HG02759 (cell line): ENCODE measurements around the gene BTBD10.

ENCODE experiments used
- ATAC-seq: cut with Tn5 transposase; IDR thresholded peaks from one replicate; pipeline ENCODE4 v1.9.1; 2021; ENCODE audit warnings: mild to moderate bottlenecking, moderate library complexity; ENCODE audit not compliant: unreplicated experiment

BTBD10 gene

DNA sequence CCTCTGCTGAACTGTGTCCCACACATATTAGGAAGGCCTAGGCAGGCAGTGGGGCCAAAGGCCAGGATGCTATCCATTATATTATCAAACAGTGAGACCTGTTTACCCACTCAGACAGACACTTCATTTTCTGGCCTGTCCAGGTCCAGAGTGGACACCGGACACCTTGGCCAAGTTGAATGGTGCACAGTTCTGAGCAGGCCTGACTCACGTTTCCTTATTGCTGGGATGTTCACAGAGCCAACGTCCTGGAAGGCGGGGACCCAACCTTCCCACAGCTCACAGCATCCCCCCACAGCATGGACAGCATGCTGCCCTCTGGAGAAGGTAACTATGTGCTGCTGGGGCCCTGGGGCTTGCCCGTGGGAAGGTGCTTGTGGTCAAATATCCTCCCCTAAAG lies 86.6 kb downstream of the BTBD10 start:
- ATAC-seq: no peak

DNA sequence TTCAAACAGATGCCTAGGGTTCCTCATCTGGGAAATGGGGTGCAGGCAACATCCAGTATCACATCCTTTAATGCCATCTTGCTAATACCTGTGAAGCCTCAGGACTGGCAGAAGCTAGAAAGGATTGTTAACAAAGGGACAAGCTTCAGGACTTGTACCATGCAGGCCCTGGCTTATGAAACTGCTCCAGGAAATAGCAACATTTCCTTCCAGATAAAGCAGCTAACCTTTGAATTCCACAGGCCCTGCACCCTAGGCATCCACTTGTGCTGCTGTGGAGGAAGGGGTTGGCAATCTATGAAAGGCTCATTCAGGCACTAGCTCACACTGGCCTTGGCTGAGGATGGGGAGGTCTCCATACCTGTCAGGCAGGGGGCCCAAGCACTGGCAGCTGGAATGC lies 87.2 kb downstream of the BTBD10 start:
- no peak for ATAC-seq

DNA sequence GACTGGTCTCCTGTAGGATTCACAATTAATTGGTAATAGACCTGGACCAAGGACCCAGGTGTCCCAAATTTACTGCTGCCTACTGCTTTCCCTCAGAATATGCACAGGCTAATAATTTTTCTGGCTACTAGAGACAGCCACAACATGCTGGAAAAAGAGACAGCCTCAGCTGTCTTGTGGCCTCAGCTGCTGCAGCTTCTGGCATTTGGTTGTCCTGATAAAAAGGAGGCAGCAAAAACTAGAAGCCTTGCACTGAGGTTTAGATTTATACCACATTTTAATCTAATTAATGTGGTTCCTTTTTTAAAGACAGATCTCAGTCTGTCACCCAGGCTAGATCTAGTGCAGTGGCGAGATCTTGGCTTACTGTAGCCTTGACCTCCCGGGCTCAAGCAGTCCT lies 89.8 kb downstream of the BTBD10 start:
- ATAC-seq: no peak

DNA sequence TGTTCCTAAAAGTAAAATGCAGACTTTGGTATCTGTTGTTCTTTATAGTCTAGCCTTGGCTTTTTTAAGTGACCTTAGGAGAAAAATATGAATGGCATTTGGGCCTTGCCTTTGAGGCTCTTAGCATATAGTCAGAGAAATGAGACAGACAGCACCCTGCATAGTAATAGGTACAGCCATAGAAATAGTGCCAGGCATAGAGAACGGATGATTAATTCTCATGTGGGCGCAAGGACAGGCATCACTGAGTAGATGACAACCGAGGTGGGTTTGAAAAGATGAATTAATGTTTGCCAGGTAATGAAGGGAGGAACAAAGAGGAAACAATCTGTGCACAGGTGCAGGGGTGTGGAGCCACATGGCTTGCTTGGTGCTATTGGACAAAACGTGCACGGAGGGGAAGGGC lies 95.0 kb downstream of the BTBD10 start:
- no peak for ATAC-seq

DNA sequence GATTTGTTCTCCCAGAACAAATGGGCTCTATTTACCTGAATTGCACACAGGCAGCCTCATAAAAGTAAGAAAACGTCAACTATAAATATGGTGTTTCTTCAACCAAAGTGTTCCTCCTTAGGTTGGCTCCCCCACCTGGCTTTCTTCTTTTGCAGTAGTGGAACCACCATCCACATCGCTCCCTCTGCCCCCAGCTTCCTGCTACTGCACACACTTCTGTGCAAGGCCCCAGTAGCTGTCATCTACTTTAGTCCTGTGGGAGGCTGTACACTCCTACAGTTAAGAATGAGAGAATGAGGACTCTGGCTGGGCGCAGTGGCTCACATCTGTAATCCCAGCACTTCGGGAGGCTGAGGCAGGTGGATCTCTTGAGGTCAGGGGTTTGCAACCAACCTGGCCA lies 95.9 kb downstream of the BTBD10 start:
- no peak for ATAC-seq

DNA sequence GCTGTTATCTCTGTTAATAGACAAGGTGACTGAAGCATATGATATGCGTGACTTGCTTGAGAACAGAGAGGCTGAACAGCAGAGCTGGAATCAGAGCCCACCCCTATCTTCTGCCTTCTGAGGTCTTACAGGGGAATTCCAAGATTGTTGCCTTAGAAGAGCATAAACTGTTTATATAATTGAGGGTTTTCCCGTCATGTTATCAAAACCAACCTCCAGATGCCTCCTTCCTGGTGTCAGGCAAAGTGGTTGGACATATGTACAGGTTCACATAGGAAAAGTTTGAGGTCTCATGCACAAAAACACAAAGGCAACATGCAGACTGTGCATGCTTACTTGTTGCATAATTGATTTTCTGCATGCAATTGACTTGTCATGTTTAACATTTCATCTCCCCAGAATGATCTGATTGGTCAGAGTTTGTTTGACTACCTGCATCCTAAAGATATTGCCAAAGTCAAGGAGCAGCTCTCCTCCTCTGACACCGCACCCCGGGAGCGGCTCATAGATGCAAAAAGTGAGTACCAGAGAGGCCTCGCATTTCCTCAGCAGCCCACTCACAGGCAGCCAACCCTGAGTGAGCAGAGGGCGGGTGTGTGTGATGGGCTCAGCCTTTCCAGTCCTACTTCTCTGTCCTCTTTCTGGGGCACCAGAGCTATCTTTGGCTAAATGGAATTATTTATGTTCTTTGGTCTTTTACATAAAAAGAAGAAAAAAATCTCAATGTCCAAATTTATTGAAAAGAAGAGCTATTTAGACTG lies 96.6 kb downstream of the BTBD10 start:
- ATAC-seq: no peak

DNA sequence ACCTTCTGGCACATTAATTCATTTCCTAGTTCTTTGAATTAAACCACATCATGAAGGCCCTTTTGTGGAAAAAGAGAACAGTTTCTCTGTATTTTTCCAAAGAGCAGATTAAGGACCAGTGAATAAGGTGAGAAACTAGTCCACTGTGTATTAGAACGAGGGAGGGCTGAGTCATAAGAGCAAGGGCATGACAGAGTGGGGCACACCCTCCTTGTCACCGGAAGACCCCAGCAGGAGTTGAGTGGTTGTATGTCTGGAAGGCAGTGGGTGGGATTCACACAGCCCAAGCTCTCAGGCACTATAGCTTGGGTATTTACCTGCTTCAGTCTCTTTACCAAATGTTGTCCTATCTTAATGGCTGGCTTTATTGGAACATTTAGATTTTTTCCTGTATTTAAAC lies 98.6 kb downstream of the BTBD10 start:
- no peak for ATAC-seq

DNA sequence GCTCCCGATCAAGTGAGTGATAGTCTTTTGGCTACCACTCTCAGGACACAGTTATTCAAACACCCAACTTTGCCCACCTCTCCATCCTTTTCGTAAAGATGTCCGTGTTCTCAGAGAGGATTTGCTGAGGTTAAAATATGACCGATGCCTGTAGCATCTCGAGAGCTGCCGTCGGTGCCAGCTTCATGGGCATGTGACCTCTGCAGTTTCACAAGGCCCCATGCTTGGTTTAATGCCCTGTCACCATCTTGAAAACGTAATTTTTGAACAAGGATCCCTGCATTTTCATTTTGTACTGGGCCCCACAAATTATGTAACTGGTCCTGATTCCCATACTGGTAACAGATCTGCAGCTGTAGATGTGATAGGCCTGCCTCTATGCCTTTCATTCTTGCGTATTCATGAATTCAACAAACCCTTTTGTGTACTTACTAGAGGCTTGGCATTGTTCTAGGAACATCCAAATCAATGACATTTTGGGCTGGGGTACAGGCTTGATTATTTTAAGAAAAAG lies 100.4 kb downstream of the BTBD10 start:
- no peak for ATAC-seq

DNA sequence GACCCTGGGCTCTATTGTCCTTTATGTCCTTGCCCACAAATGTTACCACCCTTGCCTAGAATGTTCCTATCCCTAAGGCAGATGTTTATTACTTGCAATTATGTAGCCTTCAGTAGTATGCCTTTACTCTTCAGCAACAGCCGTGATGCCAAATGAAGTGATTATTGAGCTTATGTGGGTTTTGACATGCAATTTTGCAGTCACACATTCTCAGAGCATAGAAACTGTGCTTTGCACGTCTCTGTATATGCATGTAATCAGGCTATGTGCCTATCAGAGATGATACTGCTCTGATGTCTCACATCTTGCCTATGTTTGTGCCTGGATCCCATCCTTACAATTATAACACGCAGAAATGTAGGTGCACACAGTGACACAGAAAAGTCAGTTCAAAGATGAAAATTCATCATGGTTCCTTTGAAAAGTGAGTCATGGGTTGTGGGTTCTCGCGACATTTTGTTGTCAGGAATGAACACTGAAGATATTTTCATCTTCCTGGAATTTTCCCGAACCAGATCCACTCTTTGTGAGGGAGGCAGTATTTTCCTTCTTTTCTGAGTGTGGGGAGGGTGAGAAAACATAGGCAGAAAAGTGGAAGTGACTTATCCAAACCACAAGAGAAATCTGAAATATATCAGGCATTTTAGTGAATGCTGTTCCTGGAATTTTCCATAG lies 104.3 kb downstream of the BTBD10 start:
- no peak for ATAC-seq

DNA sequence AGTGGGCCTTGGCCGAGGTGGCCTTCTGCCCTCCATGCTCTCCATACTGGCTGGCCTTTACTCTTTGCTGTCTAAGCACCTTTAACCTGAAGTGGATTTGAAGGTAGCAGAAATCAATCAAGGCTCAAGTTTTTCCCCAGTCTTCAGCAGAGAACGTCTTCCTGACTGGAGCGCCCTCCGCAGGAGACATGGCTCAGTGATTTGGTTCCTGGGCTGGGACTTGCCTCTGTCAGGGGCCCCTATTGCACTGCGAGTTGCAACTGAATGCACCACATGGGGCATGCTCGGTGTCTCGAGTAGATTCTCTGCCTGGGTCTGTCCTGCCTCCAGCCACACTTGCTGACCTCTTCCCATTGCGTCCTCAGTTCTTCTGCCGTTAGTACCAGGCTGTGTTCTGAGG lies 105.8 kb downstream of the BTBD10 start:
- no peak for ATAC-seq

DNA sequence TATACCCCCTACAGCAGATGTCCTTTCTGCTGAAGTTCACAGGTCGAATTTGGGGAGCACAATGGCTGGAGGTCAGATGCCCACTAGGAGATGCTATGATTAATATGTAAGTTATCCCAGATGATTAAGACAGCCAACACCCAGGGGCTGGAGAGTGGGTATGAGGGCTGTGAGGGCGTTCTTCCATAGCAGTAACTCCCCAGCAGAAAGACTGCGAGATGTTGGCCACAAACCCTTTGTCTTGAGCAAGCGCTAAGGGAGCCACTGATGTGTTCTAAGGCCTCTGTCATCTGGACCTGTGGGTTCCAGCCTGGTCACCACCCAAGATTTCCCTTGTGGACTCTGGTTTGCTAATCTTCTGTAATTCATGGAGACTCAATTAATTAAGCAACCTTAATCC lies 107.8 kb downstream of the BTBD10 start:
- ATAC-seq: no peak

DNA sequence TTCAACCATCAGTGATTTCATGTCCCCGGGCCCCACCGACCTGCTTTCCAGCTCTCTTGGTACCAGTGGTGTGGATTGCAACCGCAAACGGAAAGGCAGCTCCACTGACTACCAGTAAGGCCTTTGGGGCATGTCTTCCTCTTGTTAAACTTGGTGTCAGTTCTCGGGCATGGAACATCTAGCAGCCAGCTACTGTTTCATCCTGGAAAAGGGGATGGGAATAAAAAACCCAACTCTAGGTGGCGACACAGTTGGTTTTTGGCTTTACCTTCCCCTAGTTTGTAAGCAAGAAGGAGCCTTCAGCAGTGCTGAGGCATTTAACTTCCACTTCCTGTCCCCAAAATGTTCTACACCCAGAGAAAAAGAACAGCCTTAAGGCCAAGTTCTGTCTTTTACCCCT lies 108.7 kb downstream of the BTBD10 start:
- ATAC-seq: no peak

DNA sequence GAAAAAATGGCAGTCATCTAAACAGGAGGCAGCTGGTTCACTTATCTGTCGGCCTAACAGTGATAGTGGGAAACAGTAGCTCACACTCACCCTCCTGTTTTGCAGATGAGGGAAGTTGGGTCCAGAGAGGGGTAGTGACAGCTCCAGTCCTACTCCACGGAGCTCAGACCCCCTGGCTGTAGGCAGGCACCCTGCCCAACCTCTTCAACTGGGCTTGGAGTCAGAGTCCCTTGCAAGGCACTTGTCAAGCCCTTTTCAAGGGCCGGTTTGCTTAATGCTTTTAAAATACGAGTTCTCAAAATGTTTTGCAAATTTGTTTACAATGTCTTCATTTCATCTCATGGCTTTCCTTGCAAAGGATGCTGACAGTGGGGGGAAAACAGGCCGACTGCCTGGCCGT lies 110.3 kb downstream of the BTBD10 start:
- ATAC-seq: no peak

DNA sequence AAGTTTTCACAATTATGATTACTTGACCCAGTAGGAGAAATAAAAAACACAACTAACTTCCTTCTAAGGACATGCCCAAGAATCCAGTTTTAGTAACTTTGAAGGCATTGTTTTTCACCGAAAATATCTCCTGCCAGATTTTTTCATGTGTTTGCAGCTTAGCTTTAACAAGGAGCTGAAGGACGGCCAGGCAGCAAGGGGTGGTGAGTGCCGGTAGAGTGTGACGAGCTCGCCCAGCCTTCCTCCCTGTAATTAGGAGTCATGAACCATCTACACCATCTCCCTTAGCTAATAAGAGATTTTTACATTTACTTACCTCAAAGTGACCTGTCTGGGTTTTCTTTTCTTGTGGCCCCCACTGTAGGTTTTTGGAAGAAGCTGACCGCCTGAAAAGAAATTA lies 113.4 kb downstream of the BTBD10 start:
- ATAC-seq: no peak

DNA sequence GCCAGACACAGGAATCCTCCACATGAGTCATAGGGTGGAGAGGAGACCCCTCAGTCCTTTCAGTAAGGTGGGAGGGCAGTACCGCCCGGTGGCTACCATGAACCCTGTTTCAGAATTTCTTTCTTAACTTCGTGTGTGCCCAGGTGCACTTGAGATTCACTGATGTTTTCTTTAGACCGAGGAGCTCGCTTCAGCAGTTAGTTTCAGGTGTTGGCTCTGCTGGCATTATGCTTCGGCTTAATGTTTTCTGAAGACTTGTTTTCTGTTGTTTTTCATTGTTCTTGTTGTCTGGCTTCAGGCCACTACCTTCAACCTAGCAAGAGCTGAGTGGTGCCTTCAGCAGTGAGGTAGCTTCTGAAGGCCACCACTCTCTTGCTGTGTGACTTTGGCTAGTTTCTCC lies 114.0 kb downstream of the BTBD10 start:
- ATAC-seq: no peak

DNA sequence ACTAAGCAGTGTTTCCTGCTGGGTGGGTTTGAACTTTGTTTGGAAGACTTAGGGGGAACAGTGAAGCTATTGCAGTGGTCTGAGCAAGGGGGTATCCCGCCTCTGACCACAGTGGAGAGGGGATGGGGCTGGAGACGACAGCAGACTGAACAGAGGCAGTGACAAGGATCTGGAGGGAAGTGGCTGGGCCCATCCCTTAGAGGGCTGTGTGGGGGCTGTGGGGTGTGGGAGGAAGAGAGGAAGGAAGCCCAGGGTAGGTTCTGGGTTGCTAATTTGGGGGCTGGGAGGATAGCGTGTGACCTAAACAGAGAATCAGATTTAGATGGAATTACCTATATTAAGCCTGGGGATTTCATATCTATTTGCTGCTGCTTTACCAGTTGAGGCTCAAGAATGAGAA lies 114.7 kb downstream of the BTBD10 start:
- peak; percentile 61 for ATAC-seq

DNA sequence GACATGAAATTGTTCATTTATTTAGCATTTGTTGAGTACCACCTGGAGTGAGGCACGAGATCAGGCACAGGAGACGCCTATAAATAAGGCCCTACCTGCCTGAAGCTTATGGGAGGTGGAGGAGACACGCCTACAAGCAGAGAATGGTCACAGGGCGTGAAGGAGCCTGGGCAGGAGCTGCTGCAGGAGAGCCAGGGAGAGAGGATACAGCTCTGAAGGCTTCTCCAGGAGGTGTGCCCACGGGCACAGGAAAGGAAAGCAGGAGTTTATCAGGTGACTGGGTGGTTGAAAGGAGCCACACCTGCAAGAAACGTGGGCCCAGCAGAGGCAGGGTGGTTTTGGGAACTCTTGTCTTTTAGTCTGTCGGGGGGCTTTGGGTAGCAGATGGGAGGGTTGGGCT lies 115.1 kb downstream of the BTBD10 start:
- peak; percentile 2 for ATAC-seq

DNA sequence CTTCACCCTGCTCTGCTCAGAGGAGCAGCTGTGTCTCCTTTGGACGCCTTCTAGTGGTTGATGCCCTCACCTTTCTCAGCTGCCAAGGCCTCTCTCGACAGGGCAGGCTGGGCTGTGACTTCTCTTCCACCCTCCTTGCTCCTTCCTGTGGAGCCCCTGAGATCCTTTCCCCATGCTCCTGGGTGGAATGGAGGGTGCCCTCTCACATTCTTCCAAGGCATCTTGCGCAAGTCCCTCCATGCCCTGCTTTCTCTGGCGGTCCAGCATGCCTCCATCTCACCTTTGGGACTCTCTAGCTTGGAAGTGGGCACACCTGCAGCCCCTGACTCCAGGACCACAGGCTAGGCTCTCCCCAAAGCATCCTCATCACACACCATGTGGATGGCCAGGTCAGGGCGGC lies 116.6 kb downstream of the BTBD10 start:
- ATAC-seq: no peak

DNA sequence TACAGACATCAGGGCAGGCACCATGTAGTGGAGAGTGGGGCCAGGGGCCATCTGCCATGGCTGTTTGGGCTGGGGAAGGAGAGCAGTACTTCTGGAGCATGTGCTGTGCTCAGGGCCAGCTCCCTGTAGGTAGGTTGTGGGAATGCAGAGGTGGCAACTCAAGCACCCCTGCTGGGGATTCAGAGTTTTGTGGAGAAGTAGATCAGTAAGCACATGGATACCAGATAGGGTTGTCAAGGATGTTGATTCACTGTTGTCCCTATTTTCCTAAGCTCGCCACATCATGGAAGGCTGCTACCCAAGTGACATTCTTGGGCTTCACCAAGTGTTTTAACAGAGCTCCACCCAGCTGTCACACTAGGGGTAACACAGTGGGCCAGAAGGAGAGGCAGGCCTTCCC lies 118.2 kb downstream of the BTBD10 start:
- ATAC-seq: no peak

DNA sequence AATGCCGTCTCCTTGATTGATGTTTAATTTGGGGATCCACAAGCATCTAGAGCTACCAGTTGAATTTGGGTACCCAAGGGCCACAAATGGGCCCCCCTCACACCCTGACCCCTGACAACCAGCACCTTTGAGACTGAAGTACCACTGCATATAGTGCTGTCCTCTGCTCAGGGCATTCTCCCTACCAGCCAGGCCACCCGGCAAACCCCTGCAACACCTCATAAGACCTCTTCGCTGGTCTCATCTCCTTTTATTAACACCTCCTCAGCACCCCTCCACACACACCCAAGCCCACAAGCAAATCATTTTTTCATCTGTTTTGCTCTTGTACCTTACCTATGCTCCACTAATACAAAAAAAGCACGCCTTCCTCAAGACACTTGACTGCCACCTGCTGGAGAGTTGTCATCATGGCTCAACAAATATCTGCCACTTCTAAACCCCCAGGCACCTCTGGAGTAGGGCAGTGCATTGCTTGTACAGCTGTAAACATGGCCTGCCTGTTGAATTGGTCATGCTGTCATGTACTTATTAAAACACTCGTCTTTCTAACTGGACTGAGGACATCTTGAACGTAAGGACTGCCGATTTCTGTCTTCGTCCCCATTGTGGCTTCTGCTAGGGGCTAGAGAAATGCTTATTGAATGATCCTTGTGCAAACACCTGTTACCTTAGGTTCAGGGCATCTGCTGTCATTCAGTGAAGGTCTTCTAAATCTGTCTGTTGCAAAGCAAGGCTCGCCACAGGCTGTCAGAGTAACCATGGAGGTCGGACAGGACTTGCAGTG lies 118.9 kb downstream of the BTBD10 start:
- ATAC-seq: peak; percentile 47

DNA sequence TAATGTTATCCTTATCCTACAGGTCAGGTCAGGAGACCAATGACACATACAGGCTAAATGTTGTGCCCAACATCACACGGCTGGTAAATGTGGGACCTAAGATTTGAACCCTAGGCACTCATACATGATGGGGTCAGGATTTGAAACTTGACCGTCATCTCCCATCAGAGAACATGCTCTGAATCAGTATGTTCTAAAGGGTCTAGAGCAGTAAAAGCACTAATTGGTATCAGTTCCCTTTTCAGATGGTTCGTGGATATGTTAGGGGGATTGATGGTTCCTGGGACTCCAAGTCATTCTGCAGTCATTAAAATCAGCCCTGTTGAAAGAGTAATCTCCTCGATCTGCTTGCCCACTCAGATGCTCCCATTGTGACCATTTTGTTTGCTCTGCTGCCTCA lies 120.0 kb downstream of the BTBD10 start:
- peak; percentile 36 for ATAC-seq

DNA sequence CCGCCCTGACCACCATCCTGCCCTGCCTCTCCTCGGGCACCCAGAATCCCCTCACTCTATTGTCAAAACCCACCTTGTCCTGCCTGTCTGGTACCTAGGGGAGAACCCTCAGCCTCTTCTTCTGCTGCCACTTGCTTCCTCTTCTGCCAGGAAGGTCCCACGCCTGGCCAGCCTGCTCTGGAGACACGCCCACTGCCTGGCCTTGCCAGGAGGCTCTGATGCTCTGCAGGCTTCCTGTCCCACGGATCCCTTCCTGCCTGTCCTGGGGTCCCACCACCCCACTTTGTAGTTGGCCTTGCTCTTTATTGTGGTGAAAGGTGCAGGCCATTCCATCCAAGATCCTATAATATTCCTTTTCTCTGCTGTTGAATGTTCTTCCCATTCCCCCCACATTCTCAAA lies 122.0 kb downstream of the BTBD10 start:
- no peak for ATAC-seq
